Spleen (tissue), 11 donors: Measurements from ENCODE around the gene PEX26. TPM values are rescaled to one million over a fixed set of nuclear protein-coding genes. Genes with fewer than 3 reads are reported as not detected.

Experiments used
- DNase-seq: peaks from one replicate; pipeline ENCODE4 v3.0.0-alpha.2; 2020
- H3K27ac ChIP-seq, 8 donors: fragments of 200-600 bp; sonication (generic) in 7 of 8; 1 replicate in 4 of 8; 2 replicates in 4 of 8; pipeline versions ENCODE4 v1.5.0 to v1.8.0; 2016 to 2021; ENCODE audit warnings: inconsistent platforms in 4 of 8, mild to moderate bottlenecking in 4 of 8, moderate library complexity in 1 of 8
- H3K27me3 ChIP-seq, 7 donors: fragments of 200-600 bp; sonication (generic) in 6 of 7; replicated peaks in 1 of 7; 1 replicate in 4 of 7; 2 replicates in 3 of 7; pipeline versions ENCODE4 v1.5.0 to v1.8.0; 2016 to 2021; ENCODE audit warnings: inconsistent platforms in 3 of 7, mild to moderate bottlenecking in 1 of 7
- H3K36me3 ChIP-seq, 6 donors: fragments of 200-600 bp; sonication (generic) in 5 of 6; 1 replicate in 4 of 6; 2 replicates in 2 of 6; pipeline versions ENCODE4 v1.5.0 to v1.8.0; 2016 to 2021; ENCODE audit warnings: inconsistent platforms in 2 of 6
- H3K4me1 ChIP-seq, 6 donors: fragments of 200-600 bp; sonication (generic) in 5 of 6; 1 replicate in 3 of 6; 2 replicates in 3 of 6; pipeline versions ENCODE4 v1.5.0 to v1.8.0; 2016 to 2021; ENCODE audit warnings: inconsistent platforms in 3 of 6
- H3K4me3 ChIP-seq, 8 donors: fragments of 200-600 bp; sonication (generic) in 7 of 8; 1 replicate in 4 of 8; 2 replicates in 4 of 8; pipeline versions ENCODE4 v1.5.0 to v1.8.0; 2016 to 2021; ENCODE audit warnings: inconsistent platforms in 4 of 8, mild to moderate bottlenecking in 4 of 8, moderate library complexity in 2 of 8
- H3K9me3 ChIP-seq, 8 donors: fragments of 200-600 bp; sonication (generic) in 7 of 8; 1 replicate in 4 of 8; 2 replicates in 4 of 8; pipeline versions ENCODE4 v1.5.0 to v1.8.0; 2016 to 2021; ENCODE audit warnings: inconsistent platforms in 4 of 8
- CTCF ChIP-seq, 11 experiments: fragments of 200-600 bp in 7 of 11; fragments of 450-650 bp in 4 of 11; sonication (generic) in 4 of 11; IDR thresholded peaks in 8 of 11; conservative IDR thresholded peaks in 3 of 11; 1 replicate in 7 of 11; 2 replicates in 4 of 11; pipeline versions ENCODE4 v1.4.0 to v1.8.0; 2016 to 2021; ENCODE audit warnings: antibody characterized with exemption in 11 of 11, inconsistent platforms in 4 of 11, mild to moderate bottlenecking in 1 of 11
- POLR2A ChIP-seq, 3 donors: fragments of 450-650 bp; IDR thresholded peaks; one replicate each; pipeline ENCODE4 v1.5.1; 2017; ENCODE audit warnings: antibody characterized with exemption in 3 of 3, mild to moderate bottlenecking in 1 of 3
- POLR2AphosphoS5 ChIP-seq, 3 donors: sonication (generic); formaldehyde crosslinking; IDR thresholded peaks; one replicate each; pipeline ENCODE4 v1.5.1; 2017; ENCODE audit warnings: antibody characterized with exemption in 3 of 3
- WGBS, 5 donors: extraction: QIAGEN DNeasy Blood & Tissue Kit in 3 of 5; methylation state at CpG; one replicate each; pipeline versions ENCODE4 v1.1.5 to v1.1.7; 2013 to 2018; 5-methylcytosine and 5-hydroxymethylcytosine counted together
- intact Hi-C: fragments of 100-400 bp; cut with DNase I; formaldehyde crosslinking; loops from one replicate; pipeline ENCODE4 v1.15.0; 2023; ENCODE audit warnings: low total_unique reads
- polyA plus RNA-seq, 3 donors: library from polyadenylated mRNA; stranded (reverse); fragments of 200-250 nt; gene quantifications; one replicate each; pipeline ENCODE4 v1.2.1, GENCODE V29; 2013
- small RNA-seq, 4 donors: library from RNA; depleted of rRNA; stranded (forward); fragments of <200 nt; gene quantifications; one replicate each; pipeline ENCODE3, GENCODE V24; 2016
- total RNA-seq, 7 donors: library from RNA; depleted of rRNA in 3 of 7; stranded (reverse); fragments of >200 nt in 3 of 7; fragmentation: NEBNext Ultra II Directional in 4 of 7; extraction: Animal tissue kit (Norgen Biotek cat#: 25700) in 4 of 7; gene quantifications; one replicate each; pipeline versions ENCODE4 v1.1.0 to v1.2.1, GENCODE V29; 2016 to 2021
- donor health status: healthy with polysubstance abuse.
- donor health status: DM: no; HTN: no; CAD: no; lungs with moderate emphysema.
- donor health status: DM: no; HTN: no; CAD: no.
- donor health status: Bipolar disorder and iron deficiency.
- donor health status: healthy.
- donor health status: DM: no; HTN: no; CAD: no.
- donor health status: DM: yes; HTN: yes; CAD: no.

The PEX26 gene
- total and polyA plus RNA-seq, 10 donors: 5.1 to 41.0 (median 31.9) TPM

GRCh38 chr22:18154821-18155390 is 77.1 kb downstream of the PEX26 start:
- intact Hi-C loops: no loop called here
- H3K4me3 ChIP-seq: no peak overlapping the region
- H3K4me1 ChIP-seq: peaks cover 4 to 41% (median 19%) of the 10 kb centered on the region in 6 donors
- DNase-seq: no peak
- TF ChIP-seq CTCF (IDR thresholded peaks at IDR 0.05 in 8 of 11, conservative IDR thresholded peaks at IDR 0.05 in 3 of 11): no peak
- TF ChIP-seq POLR2A (IDR thresholded peaks at IDR 0.05): no peak
- no peak for TF ChIP-seq POLR2AphosphoS5 (IDR thresholded peaks at IDR 0.05)
- H3K27ac ChIP-seq: no peak overlapping the region
- no peaks in the 10 kb centered on the region for H3K27me3 ChIP-seq
- 94 to 100% (median 95%) methylated on average over 4 to 8 of the region's 8 CpGs for WGBS, 5 donors
- peaks cover 0 to 23% (median 2%) of the 10 kb centered on the region in 6 donors for H3K36me3 ChIP-seq
- H3K9me3 ChIP-seq: no peaks in the 10 kb centered on the region

Small RNA genes within 50 kb of the gene (small RNA-seq; reads per million reads assigned to genes)
- gene AC016027.5: 0 reads per million in 4 donors

Other genes starting within 250 kb of the PEX26 start
- gene MICAL3, start 53.4 kb upstream of the PEX26 start, total RNA-seq: 100 to 1,000 TPM in 2 of 7 donors, 10 to 100 TPM in 5; 54.3 to 133 (median 92.1) TPM
- 10 to 100 TPM in 1 of 3 donors, 1 to 10 TPM in 2; 2.6 to 14.9 (median 3.1) TPM for gene MICAL3, start 53.4 kb upstream of the PEX26 start, polyA plus RNA-seq
- gene TUBA8, start 32.8 kb downstream of the PEX26 start, total RNA-seq: 1 to 10 TPM; 2.6 to 5.7 (median 4.7) TPM
- gene TUBA8, start 32.8 kb downstream of the PEX26 start, polyA plus RNA-seq: 1 to 10 TPM; 2.2 to 3.9 (median 3.7) TPM
- gene USP18, start 72.2 kb downstream of the PEX26 start, total RNA-seq: 10 to 100 TPM in 1 of 7 donors, 1 to 10 TPM in 6; 3.9 to 12.0 (median 8.0) TPM
- 1 to 10 TPM; 3.3 to 7.8 (median 3.8) TPM for gene USP18, start 72.2 kb downstream of the PEX26 start, polyA plus RNA-seq